Measurements from ENCODE around the gene PSMF1. TPM values are rescaled to one million over a fixed set of nuclear protein-coding genes. Genes with fewer than 3 reads are reported as not detected.

The PSMF1 gene
- total and polyA plus RNA-seq, 9 of the 15 experiments (the other 6 are each of a cell fraction or from before 2014, with no cell fraction given), result 8.5 to 192 (median 33.2) TPM

- CTCF ChIA-PET (ENCODE audit: low intra/inter-chr PET ratio), result no interaction called here
- no peaks in the 10 kb centered on the region for H3K9me1 ChIP-seq (ENCODE audit: control insufficient read depth, insufficient read depth, low read length)
- H3K27ac ChIP-seq (ENCODE audit: extremely low read depth, low read depth, low read length), result no peak overlapping the region
- no TSS peak for BruUV-seq (replicated peaks)
- no peak overlapping the region for H2AFZ ChIP-seq (ENCODE audit: low read depth, low read length)
- DNase-seq (ENCODE audit: extremely low read depth in 1 of 4, low spot score in 3 of 4) (no peak), ATAC-seq (no peak), FAIRE-seq (no peak)
- WGBS (ENCODE audit: insufficient coverage, low coverage, missing lambda C conversion rate), result 80% methylated on average over 2 of the region's 2 CpGs
- POLR2A ChIA-PET, result no interaction called here
- no peaks in the 10 kb centered on the region for H3K79me2 ChIP-seq (ENCODE audit: control insufficient read depth, insufficient read depth, low read length)
- H3K4me1 ChIP-seq (replicated peaks in 1 of 2; ENCODE audit: control insufficient read depth in 2 of 2, insufficient read depth in 2 of 2, low read length in 2 of 2), result no peaks in the 10 kb centered on the region
- H3K9me3 ChIP-seq (replicated peaks; ENCODE audit: control insufficient read depth, insufficient read depth, low read depth, low read length), result no peaks in the 10 kb centered on the region
- H3K4me2 ChIP-seq (ENCODE audit: insufficient read depth, low read length), result no peak overlapping the region
- H3K9ac ChIP-seq (ENCODE audit: insufficient read depth in 1 of 2, low read depth in 2 of 2, low read length in 2 of 2), result no peak overlapping the region
- H3K4me3 ChIP-seq, result no peak overlapping the region
- H3K27me3 ChIP-seq (ENCODE audit: control insufficient read depth in 2 of 2, insufficient read depth in 2 of 2, low read length in 2 of 2), result no peaks in the 10 kb centered on the region
- peaks cover 78% of the 10 kb centered on the region; the same call in 2 of the 3 replicates for H3K36me3 ChIP-seq (ENCODE audit: control insufficient read depth, insufficient read depth, low read length)
- no peaks in the 10 kb centered on the region for H4K20me1 ChIP-seq (replicated peaks; ENCODE audit: control insufficient read depth, insufficient read depth, low read length)
- in situ Hi-C loops (cut with MboI) (no loop called here), intact Hi-C loops (cut with micrococcal nuclease) (no loop called here)
- no peak for TF ChIP-seq SP2 (IDR thresholded peaks at IDR 0.05; ENCODE audit: extremely low read depth, low read depth, low read length, poor library complexity, severe bottlenecking)
- TF ChIP-seq SRF (CRISPR knock-in tag; IDR thresholded peaks at IDR 0.05), result no peak
- no peak for TF ChIP-seq ZNF384 (IDR thresholded peaks at IDR 0.05; ENCODE audit: low read depth, low read length)
- no peak for TF ChIP-seq CLOCK (CRISPR knock-in tag; IDR thresholded peaks at IDR 0.05; ENCODE audit: borderline replicate concordance)
- no peak for TF ChIP-seq ZBTB17 (CRISPR knock-in tag; IDR thresholded peaks at IDR 0.05)
- no peak for TF ChIP-seq HLTF (IDR thresholded peaks at IDR 0.05)
- TF ChIP-seq PTRF (tag; IDR thresholded peaks at IDR 0.05), result no peak
- TF ChIP-seq HES1 (IDR thresholded peaks at IDR 0.05; ENCODE audit: low read depth), result no peak
- no peak for TF ChIP-seq IRF1 (CRISPR knock-in tag; IDR thresholded peaks at IDR 0.05; ENCODE audit: borderline replicate concordance)
- TF ChIP-seq CREB5 (CRISPR knock-in tag; IDR thresholded peaks at IDR 0.05), result no peak
- TF ChIP-seq SMAD3 (CRISPR knock-in tag; conservative IDR thresholded peaks at IDR 0.05), result no peak
- TF ChIP-seq ZNF77 (CRISPR knock-in tag; IDR thresholded peaks at IDR 0.05), result no peak
- no peak for TF ChIP-seq HDAC3 (IDR thresholded peaks at IDR 0.05; ENCODE audit: borderline replicate concordance, partially characterized antibody)
Observed at GRCh38 chr20:1163653-1164052, 45.3 kb downstream of the PSMF1 start.
